ENCODE results near the gene CEP95. TPM values are rescaled to one million over a fixed set of nuclear protein-coding genes. Genes with fewer than 3 reads are reported as not detected.
"Not testable (repeated sequence)": the region's sequence is repeated elsewhere in the genome, so short reads cannot be mapped to it uniquely, and the experiment has no call there.

Gene CEP95
- total RNA-seq, 3 donors from 2014 or later: 56.5 to 74.4 (median 73.2) TPM

- Histone ChIP-seq H3K9me3 (no peaks in the 10 kb centered on the region), H3K4me1 (peaks cover 0 to 5% of the 10 kb centered on the region in 2 donors), H3K4me3 (no peak overlapping the region), H3K36me3 (no peaks in the 10 kb centered on the region), H3K27ac (no peak overlapping the region), H3K27me3 (no peaks in the 10 kb centered on the region)
- intact Hi-C loops (cut with DNase I; ENCODE audit: low total_unique reads): no loop called here
- no peak for TF ChIP-seq POLR2AphosphoS5 (IDR thresholded peaks at IDR 0.05)
- TF ChIP-seq CTCF (IDR thresholded peaks at IDR 0.05): peak in 1 of 3 donors; percentile 30
- no peak for TF ChIP-seq POLR2A (IDR thresholded peaks at IDR 0.05)
- no peak for DNase-seq (ENCODE audit: low spot score in 2 of 2)
These were observed 15.5 kb upstream of the CEP95 start for GRCh38 chr17:64491034-64491860.

DNA sequence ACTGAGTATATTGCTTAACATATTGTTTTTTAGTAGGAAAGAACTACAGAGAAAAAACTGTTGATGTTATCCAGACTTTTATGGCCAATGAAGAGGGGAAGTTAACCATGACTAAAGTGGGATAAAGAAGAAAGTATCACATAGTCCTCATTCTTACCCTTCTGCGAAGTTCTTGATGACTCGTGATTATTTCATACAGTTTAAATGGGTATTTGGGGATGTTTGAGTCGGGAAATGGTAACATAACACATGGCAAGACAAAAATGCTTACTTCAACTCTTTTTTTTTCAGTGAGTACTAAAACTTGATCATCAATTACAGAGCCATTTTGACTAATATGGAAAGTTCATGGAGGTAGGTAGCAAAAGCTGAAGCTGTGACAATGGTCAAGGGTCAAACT, 14.8 kb upstream of the CEP95 start:
- no peaks in the 10 kb centered on the region for H3K9me3 ChIP-seq
- H3K27ac ChIP-seq: no peak overlapping the region
- H3K27me3 ChIP-seq: no peaks in the 10 kb centered on the region
- intact Hi-C loops (cut with DNase I; ENCODE audit: low total_unique reads): no loop called here
- H3K4me3 ChIP-seq: no peak overlapping the region
- TF ChIP-seq CTCF (IDR thresholded peaks at IDR 0.05) (no peak), POLR2AphosphoS5 (IDR thresholded peaks at IDR 0.05) (no peak), POLR2A (IDR thresholded peaks at IDR 0.05) (no peak)
- no peaks in the 10 kb centered on the region for H3K36me3 ChIP-seq
- H3K4me1 ChIP-seq: peaks cover 0 to 5% of the 10 kb centered on the region in 2 donors
- DNase-seq (ENCODE audit: low spot score in 2 of 2): no peak

DNA sequence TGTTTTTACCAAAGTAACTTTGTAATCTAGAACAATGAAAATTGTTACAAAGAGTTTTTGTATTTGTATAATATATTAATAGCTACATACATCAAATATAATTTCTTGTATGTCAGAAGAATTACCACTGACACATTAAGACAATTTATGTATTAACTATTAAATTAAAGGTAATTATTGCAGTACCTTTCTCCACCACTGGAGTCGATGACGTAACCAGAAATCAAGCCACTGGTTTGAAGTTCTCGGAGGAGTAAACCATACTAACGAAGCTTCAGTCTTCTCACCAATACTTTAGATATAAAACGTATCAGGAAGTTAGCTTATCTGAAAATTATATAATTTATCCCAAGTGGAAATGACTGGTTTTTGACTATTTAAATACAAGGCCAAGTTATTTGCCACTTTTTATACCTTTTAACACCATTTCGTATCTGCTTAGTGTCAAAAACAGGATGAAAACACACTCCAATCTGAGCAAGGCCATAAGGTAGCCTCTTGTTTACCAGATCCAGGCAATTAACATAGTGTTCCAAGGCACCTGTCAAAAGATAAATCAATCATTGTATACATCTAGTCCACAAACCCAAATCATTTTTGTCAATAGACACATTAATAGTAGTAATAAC, 14.2 kb upstream of the CEP95 start:
- H3K36me3 ChIP-seq: no peaks in the 10 kb centered on the region
- no peak overlapping the region for H3K27ac ChIP-seq
- no peak overlapping the region for H3K4me3 ChIP-seq
- no peak for DNase-seq (ENCODE audit: low spot score in 2 of 2)
- no peaks in the 10 kb centered on the region for H3K9me3 ChIP-seq
- H3K27me3 ChIP-seq: no peaks in the 10 kb centered on the region
- peaks cover 0 to 5% of the 10 kb centered on the region in 2 donors for H3K4me1 ChIP-seq
- no peak for TF ChIP-seq POLR2A (IDR thresholded peaks at IDR 0.05)
- peak in 2 of 3 donors; percentile 31 to 40 for TF ChIP-seq CTCF (IDR thresholded peaks at IDR 0.05)
- intact Hi-C loops (cut with DNase I; ENCODE audit: low total_unique reads): no loop called here

GRCh38 chr17:64494121-64494520, 12.7 kb upstream of the CEP95 start:
- Histone ChIP-seq H3K27me3 (no peaks in the 10 kb centered on the region), H3K4me1 (peaks cover 0 to 5% of the 10 kb centered on the region in 2 donors), H3K9me3 (no peaks in the 10 kb centered on the region), H3K36me3 (no peaks in the 10 kb centered on the region), H3K27ac (no peak overlapping the region), H3K4me3 (no peak overlapping the region)
- DNase-seq (ENCODE audit: low spot score in 2 of 2): no peak
- no peak for TF ChIP-seq POLR2AphosphoS5 (IDR thresholded peaks at IDR 0.05)
- no peak for TF ChIP-seq CTCF (IDR thresholded peaks at IDR 0.05)
- no peak for TF ChIP-seq POLR2A (IDR thresholded peaks at IDR 0.05)
- intact Hi-C loops (cut with DNase I; ENCODE audit: low total_unique reads): no loop called here

DNA sequence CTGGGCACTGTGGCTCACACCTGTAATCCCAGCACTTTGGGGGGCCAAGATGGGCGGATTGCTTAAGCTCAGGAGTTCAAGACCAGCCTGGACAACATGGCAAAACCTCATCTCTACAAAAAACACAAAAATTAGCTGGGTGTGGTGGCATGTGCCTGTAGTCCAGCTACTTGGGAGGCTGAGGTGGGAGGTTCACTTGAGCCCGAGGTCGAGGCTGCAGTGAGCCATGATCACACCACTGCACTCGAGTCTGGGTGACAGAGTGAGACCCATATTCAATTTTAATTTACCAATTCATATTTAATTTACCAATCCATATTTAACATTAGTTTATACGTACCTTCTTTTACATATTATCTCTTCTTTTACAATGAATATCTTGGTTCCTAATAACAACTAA, 11.5 kb upstream of the CEP95 start:
- DNase-seq (ENCODE audit: low spot score in 2 of 2); intact Hi-C loops (cut with DNase I; ENCODE audit: low total_unique reads); H3K36me3 ChIP-seq; H3K4me1 ChIP-seq; H3K27ac ChIP-seq; H3K9me3 ChIP-seq; H3K27me3 ChIP-seq: not testable (repeated sequence)
- peak overlapping the region in 2 of 3 donors; percentile 72 to 82 for H3K4me3 ChIP-seq
